Neural cell (in vitro differentiated cells): Measurements from ENCODE around the gene HIP1R.

ENCODE experiments used
- CTCF ChIP-seq: fragments of 450-650 bp; IDR thresholded peaks from 2 replicates; pipeline ENCODE4 v1.5.1; 2014; ENCODE audit warnings: antibody characterized with exemption, mild to moderate bottlenecking, moderate library complexity; ENCODE audit not compliant: poor library complexity, severe bottlenecking
- EP300 ChIP-seq: fragments of 450-650 bp; conservative IDR thresholded peaks from 2 replicates; pipeline ENCODE4 v1.6.1; 2014; ENCODE audit warnings: antibody characterized with exemption, mild to moderate bottlenecking, moderate library complexity; ENCODE audit not compliant: poor library complexity, severe bottlenecking
- EZH2 ChIP-seq: fragments of 200-600, 300-800 bp; shearing (Covaris generic), sonication (generic); IDR thresholded peaks from 2 replicates; pipeline ENCODE4 v1.6.1; 2014; ENCODE audit warnings: antibody characterized with exemption, low read length, borderline replicate concordance, mild to moderate bottlenecking; ENCODE audit not compliant: insufficient read depth, poor library complexity, severe bottlenecking
- MXI1 ChIP-seq: fragments of 450-650 bp; conservative IDR thresholded peaks from 2 replicates; pipeline ENCODE4 v1.6.1; 2014; ENCODE audit warnings: antibody characterized with exemption, mild to moderate bottlenecking; ENCODE audit not compliant: poor library complexity, severe bottlenecking
- POLR2AphosphoS5 ChIP-seq: IDR thresholded peaks from 2 replicates; pipeline ENCODE4 v1.6.1; 2012
- RAD21 ChIP-seq: fragments of 450-650 bp; conservative IDR thresholded peaks from 2 replicates; pipeline ENCODE4 v1.6.1; 2014; ENCODE audit warnings: antibody characterized with exemption, mild to moderate bottlenecking, moderate library complexity
- REST ChIP-seq: IDR thresholded peaks from 2 replicates; pipeline ENCODE4 v1.6.1; 2012; ENCODE audit warnings: borderline replicate concordance
- TAF1 ChIP-seq: IDR thresholded peaks from 2 replicates; pipeline ENCODE4 v1.6.1; 2012; ENCODE audit warnings: low read depth

GRCh38 chr12:122855928-122856831 is 20.9 kb downstream of the HIP1R start:
- no peak for TF ChIP-seq CTCF
- TF ChIP-seq POLR2AphosphoS5: no peak
- TF ChIP-seq REST: no peak
- TF ChIP-seq MXI1: no peak
- no peak for TF ChIP-seq EP300
- no peak for TF ChIP-seq TAF1
- TF ChIP-seq EZH2: no peak
- no peak for TF ChIP-seq RAD21
